OCI-LY3 (cell line): ENCODE measurements around the gene RPL32.
A peak's percentile ranks its signal among the peaks of the same experiment; 100 is the strongest.

ENCODE experiments used
- H2AFZ ChIP-seq: fragments of 200-600, 300-600 bp; shearing (Covaris generic); 2 replicates; pipeline ENCODE4 v1.6.0; 2014; ENCODE audit warnings: antibody characterized with exemption, low read depth, low read length
- H3K27ac ChIP-seq: fragments of 200-600, 300-600 bp; sonication (generic); 2 replicates; pipeline ENCODE4 v1.5.1; 2014; ENCODE audit warnings: mild to moderate bottlenecking, low read length, moderate library complexity, mixed read lengths
- H3K27me3 ChIP-seq: fragments of 200-600, 300-600 bp; sonication (generic); 2 replicates; pipeline ENCODE4 v1.6.1; 2014; ENCODE audit warnings: low read depth, low read length, mixed read lengths
- H3K36me3 ChIP-seq: fragments of 200-600, 300-600 bp; sonication (generic); replicated peaks from 2 replicates; pipeline ENCODE3; 2014; ENCODE audit warnings: low read depth, low read length, mixed read lengths
- H3K4me1 ChIP-seq: fragments of 300-600, 200-600 bp; sonication (generic); 2 replicates; pipeline ENCODE4 v1.6.1; 2014; ENCODE audit warnings: low read length, mixed read lengths
- H3K4me2 ChIP-seq: fragments of 200-600, 300-600 bp; sonication (generic); 2 replicates; pipeline ENCODE4 v1.6.1; 2014; ENCODE audit warnings: low read length, mixed read lengths
- H3K4me3 ChIP-seq: fragments of 300-600, 200-600 bp; sonication (generic); 2 replicates; pipeline ENCODE4 v1.5.1; 2014; ENCODE audit warnings: antibody characterized with exemption, mild to moderate bottlenecking, low read length, moderate library complexity
- H3K79me2 ChIP-seq: fragments of 300-600, 200-600 bp; shearing (Covaris generic); 2 replicates; pipeline ENCODE4 v1.6.1; 2014; ENCODE audit warnings: mild to moderate bottlenecking, low read length, mixed read lengths
- H3K9ac ChIP-seq: fragments of 300-600, 200-600 bp; shearing (Covaris generic); 2 replicates; pipeline ENCODE4 v1.6.0; 2014; ENCODE audit warnings: mild to moderate bottlenecking, low read length, moderate library complexity
- H3K9me3 ChIP-seq: fragments of 200-600, 300-600 bp; shearing (Covaris generic); 2 replicates; pipeline ENCODE4 v1.6.1; 2014; ENCODE audit warnings: low read length, mixed read lengths; ENCODE audit not compliant: insufficient read depth
- H4K20me1 ChIP-seq: fragments of 200-600, 300-600 bp; sonication (generic); 2 replicates; pipeline ENCODE4 v1.6.1; 2016; ENCODE audit warnings: low read length, mixed read lengths; ENCODE audit not compliant: insufficient read depth
- CTCF ChIP-seq: fragments of 200-600, 300-600 bp; sonication (generic); IDR thresholded peaks from 2 replicates; pipeline ENCODE4 v1.5.1; 2014; ENCODE audit warnings: antibody characterized with exemption, low read length, low read depth
- EZH2phosphoT487 ChIP-seq: fragments of 200-600 bp; shearing (Covaris generic); IDR thresholded peaks from 2 replicates; pipeline ENCODE4 v1.6.1; 2018; ENCODE audit warnings: antibody characterized with exemption, mixed run types, low read depth

The RPL32 gene

GRCh38 chr3:12839156-12839946, 2.0 kb downstream of the RPL32 start:
- no peak overlapping the region for H2AFZ ChIP-seq
- peaks cover 63% of the 10 kb centered on the region for H3K36me3 ChIP-seq
- peaks cover 24% of the 10 kb centered on the region for H3K4me1 ChIP-seq
- no peak for TF ChIP-seq CTCF
- no peak for TF ChIP-seq EZH2phosphoT487
- peaks cover 64% of the 10 kb centered on the region for H4K20me1 ChIP-seq
- peaks cover 55% of the 10 kb centered on the region for H3K79me2 ChIP-seq
- H3K9me3 ChIP-seq: no peaks in the 10 kb centered on the region
- H3K9ac ChIP-seq: peak overlapping the region; percentile 89
- H3K27ac ChIP-seq: no peak overlapping the region
- peak overlapping the region; percentile 86 for H3K4me3 ChIP-seq
- no peaks in the 10 kb centered on the region for H3K27me3 ChIP-seq
- peak overlapping the region; percentile 72 for H3K4me2 ChIP-seq

DNA sequence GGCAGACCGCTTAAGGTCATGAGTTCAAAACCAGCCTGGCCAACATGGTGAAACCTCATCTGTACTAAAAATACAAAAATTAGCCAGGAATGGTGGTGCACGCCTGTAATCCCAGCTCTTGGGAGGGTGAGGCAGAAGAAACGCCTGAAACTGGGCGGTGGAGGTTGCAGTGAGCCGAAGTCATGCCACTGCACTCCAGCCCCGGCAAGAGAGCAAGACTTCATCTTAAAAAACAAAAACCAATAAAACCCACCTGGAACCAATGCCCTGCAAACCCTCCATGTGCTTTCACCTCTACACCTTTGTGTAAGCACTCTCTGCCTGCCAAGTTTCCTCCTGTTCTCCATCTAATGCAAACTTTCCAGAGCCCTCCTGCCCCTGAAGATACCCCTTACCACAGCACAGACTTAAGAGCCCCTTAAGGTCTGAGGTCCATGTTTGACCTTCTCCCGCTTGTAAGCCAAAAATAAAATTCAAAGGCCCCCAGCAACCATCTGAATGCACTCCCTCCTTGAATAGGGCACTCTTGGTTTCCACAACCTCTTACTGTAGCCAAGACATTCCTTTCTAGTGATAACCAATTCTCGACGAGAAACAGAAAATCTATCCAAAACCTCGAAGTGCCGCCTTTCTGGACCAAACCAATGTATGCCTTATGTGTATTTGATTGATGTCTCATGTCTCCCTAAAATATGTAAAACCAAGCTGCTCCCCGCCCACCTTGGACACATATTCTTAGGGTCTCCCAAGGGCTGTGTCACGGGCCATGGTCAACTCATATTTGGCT, 3.0 kb downstream of the RPL32 start:
- no peaks in the 10 kb centered on the region for H3K9me3 ChIP-seq
- peaks cover 73% of the 10 kb centered on the region for H3K36me3 ChIP-seq
- no peak overlapping the region for H3K9ac ChIP-seq
- H3K4me1 ChIP-seq: peaks cover 24% of the 10 kb centered on the region
- no peaks in the 10 kb centered on the region for H3K27me3 ChIP-seq
- H4K20me1 ChIP-seq: peaks cover 73% of the 10 kb centered on the region
- H3K4me2 ChIP-seq: 0 out of 2 replicates have a peak overlapping the region, but pooled peaks have one; percentile 72
- H3K4me3 ChIP-seq: no peak overlapping the region
- H3K79me2 ChIP-seq: peaks cover 55% of the 10 kb centered on the region
- H3K27ac ChIP-seq: no peak overlapping the region
- no peak overlapping the region for H2AFZ ChIP-seq
- TF ChIP-seq EZH2phosphoT487: no peak
- no peak for TF ChIP-seq CTCF

GRCh38 chr3:12837295-12837986, 3.9 kb downstream of the RPL32 start:
- Histone ChIP-seq H3K4me3 (no peak overlapping the region), H2AFZ (no peak overlapping the region), H3K9me3 (no peaks in the 10 kb centered on the region), H3K4me1 (peaks cover 24% of the 10 kb centered on the region), H3K27me3 (no peaks in the 10 kb centered on the region), H3K36me3 (peaks cover 82% of the 10 kb centered on the region), H3K79me2 (peaks cover 55% of the 10 kb centered on the region), H3K9ac (no peak overlapping the region), H4K20me1 (peaks cover 77% of the 10 kb centered on the region), H3K27ac (no peak overlapping the region), H3K4me2 (0 out of 2 replicates have a peak overlapping the region, but pooled peaks have one; percentile 5)
- no peak for TF ChIP-seq CTCF
- TF ChIP-seq EZH2phosphoT487: no peak
